Vagina (tissue), 2 donors: ENCODE data around the gene SSBP4.

ENCODE experiments used
- CTCF ChIP-seq, 3 experiments: fragments of 450-650 bp in 2 of 3; fragments of 200-600 bp in 1 of 3; sonication (generic) in 1 of 3; IDR thresholded peaks; one replicate each; pipeline ENCODE4 v1.5.1; 2017 to 2019; ENCODE audit warnings: antibody characterized with exemption in 3 of 3, mild to moderate bottlenecking in 2 of 3, moderate library complexity in 2 of 3
- POLR2A ChIP-seq, 2 donors: fragments of 450-650 bp; IDR thresholded peaks; one replicate each; pipeline ENCODE4 v1.6.1; 2017; ENCODE audit warnings: antibody characterized with exemption in 2 of 2, mild to moderate bottlenecking in 2 of 2, moderate library complexity in 2 of 2
- POLR2AphosphoS5 ChIP-seq, 2 donors: sonication (generic); formaldehyde crosslinking; IDR thresholded peaks; one replicate each; pipeline ENCODE4 v1.9.0; 2017; ENCODE audit warnings: antibody characterized with exemption in 2 of 2, mild to moderate bottlenecking in 2 of 2, low read depth in 1 of 2; ENCODE audit not compliant: insufficient read depth in 1 of 2

GRCh38 chr19:18445262-18445948 lies 26.2 kb downstream of the SSBP4 start:
- TF ChIP-seq CTCF (IDR thresholded peaks at IDR 0.05), result no peak
- TF ChIP-seq POLR2A (IDR thresholded peaks at IDR 0.05), result no peak
- no peak for TF ChIP-seq POLR2AphosphoS5 (IDR thresholded peaks at IDR 0.05; ENCODE audit: insufficient read depth in 1 of 2, low read depth in 1 of 2)
